Stimulated activated naive CD4-positive, alpha-beta T cell (primary cell): ENCODE data around the gene ABTB1.
"Not testable (repeated sequence)": the region's sequence is repeated elsewhere in the genome, so short reads cannot be mapped to it uniquely, and the experiment has no call there.

Experiments
- DNase-seq, 6 experiments: peaks; one replicate each; lab custom pipeline; 2025; lab: John Stamatoyannopoulos, UW

Gene ABTB1

GRCh38 chr3:127671523-127672428, 976 bp upstream of the ABTB1 start:
- peak in 4 of 6 experiments; percentile 29 to 80 (median 44) for DNase-seq

GRCh38 chr3:127673191-127674100, 694 bp downstream of the ABTB1 start:
- DNase-seq, result peak in 4 of 6 experiments; percentile 31 to 79 (median 62)

GRCh38 chr3:127674101-127674721, 1.5 kb downstream of the ABTB1 start:
- peak in 3 of 6 experiments; percentile 17 to 42 (median 24) for DNase-seq

DNA sequence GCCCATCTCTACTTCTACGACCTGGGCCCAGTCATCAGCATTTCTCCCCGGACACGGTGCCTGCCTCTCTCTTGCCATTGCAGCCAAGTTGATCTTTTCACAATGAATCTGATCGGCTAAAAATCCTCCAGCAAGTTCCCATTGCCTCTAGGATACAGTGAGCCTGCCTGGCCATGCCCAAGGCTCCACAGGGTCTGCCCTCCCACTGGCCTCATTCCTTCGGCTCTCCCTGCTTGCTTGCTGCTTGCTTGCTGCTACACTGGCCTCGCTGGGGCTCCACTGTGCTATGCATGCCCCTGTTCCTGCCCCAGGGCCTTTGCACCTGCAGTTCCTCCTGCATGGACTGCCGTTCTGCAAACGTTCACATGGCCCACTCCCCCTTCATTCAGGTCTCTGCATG, 2.0 kb downstream of the ABTB1 start:
- DNase-seq, result no peak

DNA sequence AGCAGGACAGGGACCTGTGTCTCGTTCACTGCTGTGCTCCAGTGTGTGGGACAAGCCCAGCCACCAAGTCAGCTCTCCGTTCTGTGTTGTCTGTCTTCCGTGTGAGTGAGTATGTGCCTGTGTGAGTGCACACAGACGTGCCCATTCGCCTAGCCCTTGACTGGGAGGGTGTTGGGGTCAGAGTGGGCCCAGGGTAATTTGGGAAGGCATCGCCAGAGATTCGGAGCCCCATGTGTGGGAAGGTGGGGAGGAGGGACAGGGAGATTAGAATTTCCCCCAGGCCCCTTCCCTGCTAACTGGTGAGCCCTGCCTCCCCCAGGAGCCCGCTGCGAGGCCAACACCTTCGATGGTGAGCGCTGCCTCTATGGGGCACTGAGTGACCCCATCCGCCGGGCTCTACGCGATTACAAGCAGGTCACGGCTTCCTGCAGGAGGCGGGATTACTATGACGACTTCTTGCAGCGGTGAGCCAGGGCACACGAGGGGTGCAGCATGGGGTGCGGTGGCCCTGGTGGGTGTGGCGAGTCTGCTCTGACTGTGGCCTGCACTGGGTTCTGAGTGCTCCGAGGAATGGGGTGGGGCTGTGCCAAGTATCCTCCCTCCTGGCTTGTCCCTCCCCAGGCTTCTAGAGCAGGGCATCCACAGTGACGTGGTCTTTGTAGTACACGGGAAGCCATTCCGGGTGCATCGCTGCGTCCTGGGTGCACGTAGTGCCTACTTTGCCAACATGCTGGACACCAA, 3.1 kb downstream of the ABTB1 start:
- no peak for DNase-seq

- DNase-seq, result no peak
Measured at GRCh38 chr3:127676456-127676855, 3.7 kb downstream of the ABTB1 start.

DNA sequence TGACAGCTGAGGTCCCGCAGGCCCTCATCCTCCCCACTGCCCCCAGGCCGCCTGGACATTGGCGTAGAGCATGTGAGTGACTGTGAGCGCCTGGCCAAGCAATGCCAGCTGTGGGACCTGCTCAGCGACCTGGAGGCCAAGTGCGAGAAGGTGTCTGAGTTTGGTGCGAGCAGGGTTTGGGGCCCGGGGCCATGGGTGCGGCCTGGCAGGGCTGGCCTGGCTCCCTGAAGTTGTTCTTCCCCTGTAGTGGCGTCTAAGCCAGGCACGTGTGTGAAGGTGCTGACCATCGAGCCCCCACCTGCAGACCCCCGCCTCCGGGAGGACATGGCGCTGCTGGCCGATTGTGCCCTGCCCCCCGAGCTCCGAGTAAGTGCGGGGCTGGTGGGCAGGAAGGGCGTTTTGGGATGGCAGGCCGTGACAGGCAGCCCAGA, 4.2 kb downstream of the ABTB1 start:
- DNase-seq, result no peak

GRCh38 chr3:127677541-127678314, 5.0 kb downstream of the ABTB1 start:
- no peak for DNase-seq

GRCh38 chr3:127678315-127678599, 5.5 kb downstream of the ABTB1 start:
- no peak for DNase-seq

DNA sequence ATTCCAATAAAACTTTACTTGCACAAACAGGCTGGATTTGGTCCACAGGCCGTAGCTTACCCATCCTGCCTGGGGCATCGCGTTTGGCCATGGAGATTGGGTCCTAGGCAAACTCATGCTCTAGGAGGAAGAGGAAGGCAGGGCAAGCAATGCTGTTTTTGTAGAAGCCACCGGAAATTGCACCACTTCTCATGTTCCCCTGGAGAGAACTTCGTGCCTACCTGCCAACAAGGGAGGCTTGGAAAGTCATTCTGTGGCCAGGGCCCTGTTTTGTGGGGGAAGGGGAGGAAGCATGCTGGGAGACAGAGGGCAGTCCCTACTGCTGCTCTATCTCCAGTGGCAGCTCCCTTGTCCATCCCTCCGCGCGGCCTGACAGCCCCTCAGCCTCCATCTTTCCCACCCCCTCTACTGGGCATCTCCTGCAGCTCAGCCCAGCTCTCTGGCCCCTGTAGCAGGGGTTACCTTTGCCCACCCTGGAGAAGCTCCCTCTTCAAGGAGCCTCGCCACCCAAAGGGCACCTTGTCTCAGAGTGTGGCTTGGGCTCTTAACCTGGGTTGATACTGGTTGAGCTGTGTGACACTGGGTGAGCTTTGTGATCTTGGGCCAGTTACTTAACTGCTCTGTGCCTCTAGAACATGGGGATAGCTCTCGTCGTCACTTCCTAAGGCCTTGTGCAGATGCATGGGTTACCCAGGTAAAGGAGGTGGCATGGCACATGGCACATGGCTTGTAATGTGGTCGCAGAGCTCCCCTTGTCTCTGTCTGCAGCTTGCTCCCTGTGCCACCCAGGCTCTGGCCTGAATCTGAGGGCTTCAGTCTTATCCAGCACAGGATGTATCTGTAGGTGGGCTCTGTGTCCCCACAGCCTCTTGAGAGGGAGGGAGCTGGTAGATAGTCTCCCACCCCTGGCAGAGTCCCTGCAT, 6.1 kb downstream of the ABTB1 start:
- DNase-seq, result no peak

DNA sequence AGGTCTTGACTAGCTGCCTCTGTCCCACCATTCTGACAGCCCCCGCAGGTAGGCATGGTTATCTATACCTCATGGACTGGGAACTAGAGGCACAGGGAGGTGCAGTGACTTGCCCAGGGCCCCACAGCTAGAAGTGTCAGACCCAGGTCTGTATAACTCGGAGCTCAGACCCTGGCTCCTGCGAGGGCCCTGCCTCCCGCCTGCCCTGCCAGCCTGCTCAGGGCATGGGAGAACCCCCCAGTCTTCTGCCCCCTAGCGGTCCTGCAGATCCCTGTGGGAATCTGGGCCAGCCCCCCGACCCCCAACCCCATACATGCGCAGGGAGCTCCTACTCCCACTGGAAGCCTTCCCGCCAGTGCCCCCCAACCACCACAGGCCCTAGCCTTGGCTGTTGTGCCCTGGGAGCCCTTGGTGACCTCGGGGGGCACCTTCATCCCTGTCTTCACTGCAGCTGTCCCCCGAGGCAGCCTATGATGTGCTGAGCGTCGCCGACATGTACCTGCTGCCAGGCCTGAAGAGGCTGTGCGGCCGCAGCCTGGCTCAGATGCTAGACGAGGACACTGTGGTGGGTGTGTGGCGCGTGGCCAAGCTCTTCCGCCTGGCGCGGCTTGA, 6.9 kb downstream of the ABTB1 start:
- DNase-seq, result no peak

DNA sequence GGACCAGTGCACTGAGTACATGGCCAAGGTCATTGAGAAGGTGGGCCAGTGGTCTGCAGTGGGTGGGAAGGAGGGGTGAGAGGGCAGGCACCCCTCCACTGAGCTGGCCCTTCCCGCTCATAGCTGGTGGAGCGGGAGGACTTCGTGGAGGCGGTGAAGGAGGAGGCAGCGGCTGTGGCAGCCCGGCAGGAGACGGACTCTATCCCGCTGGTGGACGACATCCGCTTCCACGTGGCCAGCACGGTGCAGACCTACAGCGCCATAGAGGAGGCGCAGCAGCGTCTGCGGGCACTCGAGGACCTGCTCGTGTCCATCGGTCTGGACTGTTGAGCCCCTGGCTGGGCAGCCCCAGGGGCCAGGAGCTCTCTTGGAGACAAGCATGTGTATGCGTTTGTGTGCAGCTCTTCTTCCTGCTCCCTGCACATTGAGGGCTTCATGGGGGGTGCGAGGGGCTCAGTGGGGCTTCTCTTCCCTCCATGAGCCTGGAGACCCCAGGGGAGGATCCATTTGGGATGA, 7.5 kb downstream of the ABTB1 start:
- DNase-seq, result no peak

DNA sequence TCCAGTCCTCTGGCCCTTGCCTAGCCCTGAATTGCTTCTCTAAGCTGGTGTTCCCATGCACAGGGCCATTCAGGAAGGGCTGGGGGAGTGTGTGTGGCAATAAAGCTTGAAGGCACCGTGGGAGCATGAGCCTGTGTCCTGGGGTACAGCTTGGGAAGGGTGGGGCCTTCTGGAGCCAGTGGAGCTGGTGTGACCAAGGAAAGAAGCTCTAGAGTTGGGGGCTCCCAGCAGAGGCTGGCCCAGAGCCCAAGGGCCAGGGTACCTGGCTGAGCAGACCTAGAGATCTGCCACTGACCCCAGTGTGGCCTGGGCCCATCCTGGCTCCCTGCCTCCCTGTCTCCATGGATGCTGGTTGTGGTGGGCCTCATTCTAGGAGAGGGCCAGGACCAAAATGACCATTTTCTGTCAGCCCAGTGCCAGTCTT, 8.1 kb downstream of the ABTB1 start:
- DNase-seq, result no peak

DNA sequence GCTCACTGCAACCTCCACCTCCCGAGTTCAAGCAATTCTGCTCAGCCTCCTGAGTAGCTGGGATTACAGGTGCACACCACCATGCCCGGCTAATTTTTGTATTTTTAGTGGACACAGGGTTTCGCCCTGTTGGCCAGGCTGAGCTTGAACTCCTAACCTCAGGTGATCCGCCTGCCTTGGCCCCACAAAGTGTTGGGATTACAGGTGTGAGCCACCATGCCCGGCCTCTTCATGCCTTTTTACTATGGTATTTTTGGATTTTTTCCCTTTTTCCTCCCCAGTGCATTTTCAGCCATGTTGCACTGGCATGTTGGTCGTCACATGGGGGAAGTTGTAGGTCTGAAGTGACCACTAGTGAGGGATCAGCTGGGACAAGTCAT, 9.4 kb downstream of the ABTB1 start:
- DNase-seq, result not testable (repeated sequence)

DNA sequence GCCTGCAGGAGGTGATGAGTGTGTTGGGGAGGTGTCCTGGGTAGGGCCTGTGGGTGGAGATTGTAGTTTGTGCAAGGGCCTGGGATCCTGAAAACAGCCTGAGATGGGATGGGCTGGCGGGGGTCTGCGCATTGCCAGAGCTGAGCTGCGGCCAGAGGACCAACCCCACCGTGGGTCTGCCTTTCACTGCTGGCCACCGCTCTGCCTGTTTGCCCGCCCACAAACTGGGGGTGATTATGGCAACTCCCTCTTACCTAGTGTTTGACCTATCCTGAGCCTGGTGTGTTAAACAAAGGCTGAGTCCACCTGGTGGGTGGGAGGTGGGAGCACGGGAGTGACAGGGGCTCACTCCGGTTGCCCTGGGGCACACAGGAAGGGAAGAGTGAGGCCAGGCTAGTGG, 9.8 kb downstream of the ABTB1 start:
- DNase-seq, result no peak

GRCh38 chr3:127684871-127685707, 12.3 kb downstream of the ABTB1 start:
- DNase-seq, result no peak

- DNase-seq, result no peak
Measured at GRCh38 chr3:127685708-127686511, 13.2 kb downstream of the ABTB1 start.
